ENCODE measurements around the gene PRLR.

The PRLR gene

DNA sequence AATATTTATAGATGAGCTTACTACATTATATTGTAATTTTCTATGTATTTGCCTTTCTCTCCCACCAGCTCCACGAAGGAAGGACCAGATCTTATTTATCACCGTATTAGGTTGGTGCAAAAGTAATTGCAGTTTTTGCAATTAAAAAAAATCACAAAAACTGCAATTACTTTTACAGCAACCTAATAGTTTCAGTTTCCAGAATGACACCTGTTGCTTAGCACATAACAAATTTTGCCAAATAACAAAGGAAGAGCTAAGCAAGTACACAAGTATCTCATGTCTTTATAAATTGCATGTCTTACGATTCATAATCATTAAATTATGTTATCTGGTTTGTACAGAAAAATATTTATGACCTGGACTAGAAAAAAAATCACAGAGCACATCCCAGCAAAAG, 228.4 kb downstream of the PRLR start:
- no peak for DNase-seq (ENCODE audit: low read depth in 2 of 2)
